ENCODE data around the gene EFCAB8.

EFCAB8 gene

DNA sequence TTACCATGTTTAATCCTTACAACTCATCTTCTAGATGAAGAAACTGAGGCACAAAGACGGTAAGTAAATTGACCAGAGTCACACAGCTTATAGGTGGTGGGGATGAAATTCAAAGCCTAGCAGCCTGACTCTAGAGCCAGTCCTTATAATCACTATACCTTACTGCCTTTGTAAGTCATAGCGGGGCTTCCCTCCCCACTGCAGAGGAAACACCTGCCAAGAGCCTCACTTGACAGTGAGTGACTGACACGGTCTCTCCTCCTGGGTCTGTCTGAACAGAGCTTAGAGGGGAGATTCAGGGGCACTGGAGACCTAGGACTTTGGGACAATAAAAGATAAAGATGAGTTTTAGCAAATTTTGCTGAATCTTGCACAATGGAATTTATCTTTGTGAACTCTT is 132.7 kb downstream of the EFCAB8 start:
- Histone ChIP-seq H3K36me3 (ENCODE audit: control insufficient read depth, insufficient read depth, low read length) (no peaks in the 10 kb centered on the region), H3K4me1 (ENCODE audit: control insufficient read depth, insufficient read depth, low read length) (no peaks in the 10 kb centered on the region), H3K27ac (ENCODE audit: insufficient read depth, low read depth, low read length, poor library complexity, severe bottlenecking) (no peak overlapping the region), H3K9me3 (ENCODE audit: control insufficient read depth, low read length) (no peaks in the 10 kb centered on the region), H3K4me3 (ENCODE audit: insufficient read depth, low read depth, low read length) (no peak overlapping the region), H3K27me3 (ENCODE audit: control insufficient read depth, insufficient read depth, low read length, poor library complexity, severe bottlenecking) (no peaks in the 10 kb centered on the region)
- 53 to 80% methylated on average over 1 to 3 of the region's 3 CpGs for WGBS, 2 experiments

- no peaks in the 10 kb centered on the region for H3K9me3 ChIP-seq (ENCODE audit: control insufficient read depth, low read length)
Observed at GRCh38 chr20:32991792-32992641, 133.3 kb downstream of the EFCAB8 start.

GRCh38 chr20:32993496-32994050 is 134.8 kb downstream of the EFCAB8 start:
- H3K9me3 ChIP-seq (ENCODE audit: control insufficient read depth, low read length) = no peaks in the 10 kb centered on the region
- H3K27me3 ChIP-seq (ENCODE audit: control insufficient read depth, insufficient read depth, low read length, poor library complexity, severe bottlenecking) = no peaks in the 10 kb centered on the region
- no peaks in the 10 kb centered on the region for H3K4me1 ChIP-seq (ENCODE audit: control insufficient read depth, insufficient read depth, low read length)
- no peak overlapping the region for H3K4me3 ChIP-seq (ENCODE audit: insufficient read depth, low read depth, low read length)
- H3K36me3 ChIP-seq (ENCODE audit: control insufficient read depth, insufficient read depth, low read length) = no peaks in the 10 kb centered on the region
- H3K27ac ChIP-seq (ENCODE audit: insufficient read depth, low read depth, low read length, poor library complexity, severe bottlenecking) = no peak overlapping the region
- WGBS, 2 experiments = 91 to 94% methylated on average over 8 of the region's 8 CpGs

More at GRCh38 chr20:32991792-32992641, 133.3 kb downstream of the EFCAB8 start:
- H3K36me3 ChIP-seq (ENCODE audit: control insufficient read depth, insufficient read depth, low read length) = no peaks in the 10 kb centered on the region
- H3K27ac ChIP-seq (ENCODE audit: insufficient read depth, low read depth, low read length, poor library complexity, severe bottlenecking) = no peak overlapping the region
- 81 to 86% methylated on average over 8 of the region's 8 CpGs for WGBS, 2 experiments
- no peaks in the 10 kb centered on the region for H3K4me1 ChIP-seq (ENCODE audit: control insufficient read depth, insufficient read depth, low read length)
- H3K27me3 ChIP-seq (ENCODE audit: control insufficient read depth, insufficient read depth, low read length, poor library complexity, severe bottlenecking) = no peaks in the 10 kb centered on the region
- no peak overlapping the region for H3K4me3 ChIP-seq (ENCODE audit: insufficient read depth, low read depth, low read length)

- H3K9me3 ChIP-seq (ENCODE audit: control insufficient read depth, low read length) = no peaks in the 10 kb centered on the region
- no peaks in the 10 kb centered on the region for H3K36me3 ChIP-seq (ENCODE audit: control insufficient read depth, insufficient read depth, low read length)
- no peaks in the 10 kb centered on the region for H3K27me3 ChIP-seq (ENCODE audit: control insufficient read depth, insufficient read depth, low read length, poor library complexity, severe bottlenecking)
- H3K4me1 ChIP-seq (ENCODE audit: control insufficient read depth, insufficient read depth, low read length) = no peaks in the 10 kb centered on the region
- no peak overlapping the region for H3K27ac ChIP-seq (ENCODE audit: insufficient read depth, low read depth, low read length, poor library complexity, severe bottlenecking)
- no peak overlapping the region for H3K4me3 ChIP-seq (ENCODE audit: insufficient read depth, low read depth, low read length)
Observed at GRCh38 chr20:32995802-32996201, 137.1 kb downstream of the EFCAB8 start.

DNA sequence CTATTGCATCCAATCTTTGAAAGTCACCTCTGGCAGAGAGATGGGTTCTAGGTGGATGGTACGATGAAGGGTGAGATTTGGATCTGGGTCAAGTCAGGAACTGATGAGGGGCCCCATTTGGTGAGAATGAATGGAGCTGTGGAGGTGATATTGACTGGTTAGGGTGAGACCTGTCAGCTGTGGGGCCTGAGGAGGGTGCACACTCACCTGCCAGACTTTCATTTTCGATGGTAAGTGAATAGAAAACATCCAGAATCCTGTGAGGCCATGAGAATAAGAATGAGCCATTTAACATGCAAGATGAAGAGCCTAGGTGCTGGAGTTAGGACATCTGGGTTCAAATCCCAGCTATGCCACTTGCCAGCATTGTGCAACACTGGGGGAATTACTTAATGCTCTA is 138.7 kb downstream of the EFCAB8 start:
- 88 to 89% methylated on average over 2 of the region's 2 CpGs for WGBS, 2 experiments
- no peaks in the 10 kb centered on the region for H3K4me1 ChIP-seq (ENCODE audit: control insufficient read depth, insufficient read depth, low read length)
- no peaks in the 10 kb centered on the region for H3K27me3 ChIP-seq (ENCODE audit: control insufficient read depth, insufficient read depth, low read length, poor library complexity, severe bottlenecking)
- H3K36me3 ChIP-seq (ENCODE audit: control insufficient read depth, insufficient read depth, low read length) = no peaks in the 10 kb centered on the region
- no peak overlapping the region for H3K27ac ChIP-seq (ENCODE audit: insufficient read depth, low read depth, low read length, poor library complexity, severe bottlenecking)
- no peak overlapping the region for H3K4me3 ChIP-seq (ENCODE audit: insufficient read depth, low read depth, low read length)
- no peaks in the 10 kb centered on the region for H3K9me3 ChIP-seq (ENCODE audit: control insufficient read depth, low read length)

DNA sequence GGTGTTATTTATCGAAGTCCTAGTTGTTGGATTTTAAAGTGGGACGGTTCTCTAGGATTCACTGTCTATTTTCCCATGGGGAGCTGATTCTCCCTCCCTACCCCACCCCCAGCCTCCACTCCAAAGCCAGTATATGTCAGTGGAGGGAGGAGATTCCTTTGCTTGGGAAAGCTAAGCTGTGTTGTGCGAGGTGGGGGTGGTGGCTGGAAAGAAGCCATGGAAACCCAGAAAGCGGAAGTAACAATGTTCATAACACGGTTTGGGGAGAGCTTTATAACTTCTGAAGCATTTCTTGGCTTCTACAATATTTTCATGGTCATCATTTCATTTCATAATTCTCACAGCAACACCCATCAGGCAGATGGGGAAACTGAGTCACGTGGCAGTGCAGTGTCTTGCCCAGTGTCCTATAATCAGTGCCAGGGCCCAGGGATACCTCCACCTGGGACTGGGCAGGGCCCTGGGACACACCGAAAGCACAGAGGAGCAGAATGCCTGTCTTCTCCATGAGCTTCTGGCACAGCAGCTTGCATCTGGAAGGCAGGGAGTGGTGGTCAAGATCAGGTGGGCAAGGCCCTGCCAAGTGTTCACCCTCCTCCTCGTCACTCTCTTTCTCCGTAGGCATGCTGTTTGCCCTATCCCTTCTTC is 141.0 kb downstream of the EFCAB8 start:
- H3K9me3 ChIP-seq (ENCODE audit: control insufficient read depth, low read length) = no peaks in the 10 kb centered on the region
- H3K4me3 ChIP-seq (ENCODE audit: insufficient read depth, low read depth, low read length) = no peak overlapping the region
- H3K36me3 ChIP-seq (ENCODE audit: control insufficient read depth, insufficient read depth, low read length) = no peaks in the 10 kb centered on the region
- no peaks in the 10 kb centered on the region for H3K4me1 ChIP-seq (ENCODE audit: control insufficient read depth, insufficient read depth, low read length)
- WGBS, 2 experiments = 80 to 85% methylated on average over 8 of the region's 9 CpGs
- H3K27me3 ChIP-seq (ENCODE audit: control insufficient read depth, insufficient read depth, low read length, poor library complexity, severe bottlenecking) = no peaks in the 10 kb centered on the region
- H3K27ac ChIP-seq (ENCODE audit: insufficient read depth, low read depth, low read length, poor library complexity, severe bottlenecking) = no peak overlapping the region

- Histone ChIP-seq H3K4me1 (ENCODE audit: control insufficient read depth, insufficient read depth, low read length) (no peaks in the 10 kb centered on the region), H3K36me3 (ENCODE audit: control insufficient read depth, insufficient read depth, low read length) (no peaks in the 10 kb centered on the region), H3K27me3 (ENCODE audit: control insufficient read depth, insufficient read depth, low read length, poor library complexity, severe bottlenecking) (no peaks in the 10 kb centered on the region), H3K27ac (ENCODE audit: insufficient read depth, low read depth, low read length, poor library complexity, severe bottlenecking) (no peak overlapping the region), H3K9me3 (ENCODE audit: control insufficient read depth, low read length) (no peaks in the 10 kb centered on the region), H3K4me3 (ENCODE audit: insufficient read depth, low read depth, low read length) (no peak overlapping the region)
- WGBS, 2 experiments = 72 to 77% methylated on average over 9 of the region's 9 CpGs
Observed at GRCh38 chr20:33000802-33001466, 142.2 kb downstream of the EFCAB8 start.

DNA sequence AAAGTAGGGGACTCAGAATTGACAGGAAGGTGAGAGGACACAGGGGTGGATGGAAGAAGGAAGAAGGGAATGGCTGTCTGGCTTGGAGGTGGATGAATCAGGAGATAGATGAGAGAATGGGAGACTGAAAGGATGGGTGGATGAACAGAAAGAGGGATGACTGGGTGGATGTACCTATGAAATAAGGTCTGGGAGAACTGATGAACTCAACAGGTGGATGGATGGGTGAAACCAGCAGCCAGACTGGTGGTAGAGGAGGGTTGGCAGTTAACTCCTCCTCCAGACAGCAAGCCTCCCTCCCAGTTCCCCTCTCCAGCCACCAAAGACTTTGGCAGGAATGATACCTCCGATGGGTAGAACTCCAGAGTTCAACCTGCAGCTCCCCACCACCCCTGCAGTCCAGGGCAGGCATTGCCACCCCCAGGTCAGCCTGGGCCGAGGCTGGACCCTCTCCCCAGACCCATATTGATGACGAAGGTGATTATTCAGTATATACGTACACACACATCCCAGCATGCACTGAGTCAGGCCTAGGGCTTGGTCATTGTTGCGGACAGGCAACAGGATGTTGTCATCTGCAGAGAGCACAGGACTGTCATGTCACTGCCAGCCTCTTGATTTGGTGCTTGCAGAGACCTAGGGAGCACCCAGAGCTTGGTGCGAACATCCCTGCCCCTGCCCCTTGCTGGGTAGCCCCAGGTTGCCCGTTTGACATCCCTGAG is 143.5 kb downstream of the EFCAB8 start:
- 92 to 93% methylated on average over 7 of the region's 7 CpGs for WGBS, 2 experiments
- no peaks in the 10 kb centered on the region for H3K27me3 ChIP-seq (ENCODE audit: control insufficient read depth, insufficient read depth, low read length, poor library complexity, severe bottlenecking)
- no peaks in the 10 kb centered on the region for H3K4me1 ChIP-seq (ENCODE audit: control insufficient read depth, insufficient read depth, low read length)
- no peak overlapping the region for H3K4me3 ChIP-seq (ENCODE audit: insufficient read depth, low read depth, low read length)
- no peaks in the 10 kb centered on the region for H3K36me3 ChIP-seq (ENCODE audit: control insufficient read depth, insufficient read depth, low read length)
- H3K27ac ChIP-seq (ENCODE audit: insufficient read depth, low read depth, low read length, poor library complexity, severe bottlenecking) = no peak overlapping the region
- no peaks in the 10 kb centered on the region for H3K9me3 ChIP-seq (ENCODE audit: control insufficient read depth, low read length)

- 87 to 94% methylated on average over 6 of the region's 6 CpGs for WGBS, 2 experiments
- Histone ChIP-seq H3K4me1 (ENCODE audit: control insufficient read depth, insufficient read depth, low read length) (no peaks in the 10 kb centered on the region), H3K27ac (ENCODE audit: insufficient read depth, low read depth, low read length, poor library complexity, severe bottlenecking) (no peak within 1 kb of the TSS), H3K36me3 (ENCODE audit: control insufficient read depth, insufficient read depth, low read length) (no peaks in the 10 kb centered on the region), H3K9me3 (ENCODE audit: control insufficient read depth, low read length) (no peaks in the 10 kb centered on the region), H3K27me3 (ENCODE audit: control insufficient read depth, insufficient read depth, low read length, poor library complexity, severe bottlenecking) (no peaks in the 10 kb centered on the region), H3K4me3 (ENCODE audit: insufficient read depth, low read depth, low read length) (no peak within 1 kb of the TSS)
Observed at GRCh38 chr20:33004141-33004751, 145.5 kb downstream of the EFCAB8 start, which contains the start of gene SUN5. Gene SUN5, minus strand, starts transcription at chr20:33004433. Its CDS starts 93 bp downstream, at chr20:33004340.

Data from ectodermal cell (in vitro differentiated cells).